ENCODE measurements around the gene KLHL2. TPM values are rescaled to one million over a fixed set of nuclear protein-coding genes. Genes with fewer than 3 reads are reported as not detected.

The KLHL2 gene
- total and polyA plus RNA-seq, 2 experiments from 2014 or later: 8.2 to 21.3 TPM

GRCh38 chr4:165324918-165325304, 117.5 kb downstream of the KLHL2 start:
- Histone ChIP-seq H3K79me2 (peaks cover 23% of the 10 kb centered on the region), H3K9me2 (replicated peaks; ENCODE audit: insufficient read depth) (no peaks in the 10 kb centered on the region), H3K4me3 (no peak overlapping the region), H3K9me3 (ENCODE audit: low read depth) (no peaks in the 10 kb centered on the region), H4K20me1 (ENCODE audit: insufficient read depth, poor library complexity, severe bottlenecking) (peaks cover 17% of the 10 kb centered on the region), H2AFZ (no peak overlapping the region), H3K4me1 (ENCODE audit: insufficient read depth) (peaks cover 6% of the 10 kb centered on the region), H3K4me2 (no peak overlapping the region), H3K36me3 (replicated peaks; ENCODE audit: insufficient read depth, low read depth) (no peaks in the 10 kb centered on the region), H3K27me3 (no peaks in the 10 kb centered on the region), H3K27ac (peak overlapping the region; percentile 95)
- 91% methylated on average over 3 of the region's 3 CpGs for WGBS (ENCODE audit: low lambda C conversion rate, missing lambda C conversion rate)
- TF ChIP-seq EZH2phosphoT487 (IDR thresholded peaks at IDR 0.05; ENCODE audit: low read depth, severe bottlenecking, unreplicated experiment): no peak
- no peak for TF ChIP-seq EZH2 (IDR thresholded peaks at IDR 0.05; ENCODE audit: borderline replicate concordance)
- TF ChIP-seq, protein P1, sequence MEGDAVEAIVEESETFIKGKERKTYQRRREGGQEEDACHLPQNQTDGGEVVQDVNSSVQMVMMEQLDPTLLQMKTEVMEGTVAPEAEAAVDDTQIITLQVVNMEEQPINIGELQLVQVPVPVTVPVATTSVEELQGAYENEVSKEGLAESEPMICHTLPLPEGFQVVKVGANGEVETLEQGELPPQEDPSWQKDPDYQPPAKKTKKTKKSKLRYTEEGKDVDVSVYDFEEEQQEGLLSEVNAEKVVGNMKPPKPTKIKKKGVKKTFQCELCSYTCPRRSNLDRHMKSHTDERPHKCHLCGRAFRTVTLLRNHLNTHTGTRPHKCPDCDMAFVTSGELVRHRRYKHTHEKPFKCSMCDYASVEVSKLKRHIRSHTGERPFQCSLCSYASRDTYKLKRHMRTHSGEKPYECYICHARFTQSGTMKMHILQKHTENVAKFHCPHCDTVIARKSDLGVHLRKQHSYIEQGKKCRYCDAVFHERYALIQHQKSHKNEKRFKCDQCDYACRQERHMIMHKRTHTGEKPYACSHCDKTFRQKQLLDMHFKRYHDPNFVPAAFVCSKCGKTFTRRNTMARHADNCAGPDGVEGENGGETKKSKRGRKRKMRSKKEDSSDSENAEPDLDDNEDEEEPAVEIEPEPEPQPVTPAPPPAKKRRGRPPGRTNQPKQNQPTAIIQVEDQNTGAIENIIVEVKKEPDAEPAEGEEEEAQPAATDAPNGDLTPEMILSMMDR (IDR thresholded peaks at IDR 0.05; ENCODE audit: poor library complexity): no peak
- no peak for DNase-seq (ENCODE audit: low spot score)

- peak overlapping the region; percentile 42 for H2AFZ ChIP-seq
Observed at GRCh38 chr4:165325732-165326512, 118.6 kb downstream of the KLHL2 start.

GRCh38 chr4:165326831-165327210, 119.5 kb downstream of the KLHL2 start:
- peak overlapping the region; percentile 31 for H3K4me3 ChIP-seq
- H3K79me2 ChIP-seq: peaks cover 42% of the 10 kb centered on the region
- no peaks in the 10 kb centered on the region for H3K9me3 ChIP-seq (ENCODE audit: low read depth)
- H3K4me1 ChIP-seq (ENCODE audit: insufficient read depth): peaks cover 13% of the 10 kb centered on the region
- H4K20me1 ChIP-seq (ENCODE audit: insufficient read depth, poor library complexity, severe bottlenecking): peaks cover 36% of the 10 kb centered on the region
- H3K9me2 ChIP-seq (replicated peaks; ENCODE audit: insufficient read depth): no peaks in the 10 kb centered on the region
- H3K27me3 ChIP-seq: no peaks in the 10 kb centered on the region
- TF ChIP-seq, protein P1 (IDR thresholded peaks at IDR 0.05; ENCODE audit: poor library complexity): no peak
- TF ChIP-seq EZH2phosphoT487 (IDR thresholded peaks at IDR 0.05; ENCODE audit: low read depth, severe bottlenecking, unreplicated experiment) (no peak), EZH2 (IDR thresholded peaks at IDR 0.05; ENCODE audit: borderline replicate concordance) (no peak)
- peak overlapping the region; percentile 42 for H2AFZ ChIP-seq
- peak overlapping the region; percentile 95 for H3K27ac ChIP-seq
- H3K36me3 ChIP-seq (replicated peaks; ENCODE audit: insufficient read depth, low read depth): no peaks in the 10 kb centered on the region
- peak; percentile 67 for DNase-seq (ENCODE audit: low spot score)
- H3K4me2 ChIP-seq: peak overlapping the region; percentile 77
- 2% methylated on average over 14 of the region's 14 CpGs for WGBS (ENCODE audit: low lambda C conversion rate, missing lambda C conversion rate)

More at GRCh38 chr4:165325732-165326512, 118.6 kb downstream of the KLHL2 start:
- peaks cover 11% of the 10 kb centered on the region for H3K4me1 ChIP-seq (ENCODE audit: insufficient read depth)
- peak overlapping the region; percentile 95 for H3K27ac ChIP-seq
- H3K36me3 ChIP-seq (replicated peaks; ENCODE audit: insufficient read depth, low read depth): no peaks in the 10 kb centered on the region
- H4K20me1 ChIP-seq (ENCODE audit: insufficient read depth, poor library complexity, severe bottlenecking): peaks cover 27% of the 10 kb centered on the region
- H3K9me2 ChIP-seq (replicated peaks; ENCODE audit: insufficient read depth): no peaks in the 10 kb centered on the region
- H3K27me3 ChIP-seq: no peaks in the 10 kb centered on the region
- no peak for TF ChIP-seq EZH2 (IDR thresholded peaks at IDR 0.05; ENCODE audit: borderline replicate concordance)
- no peak for TF ChIP-seq EZH2phosphoT487 (IDR thresholded peaks at IDR 0.05; ENCODE audit: low read depth, severe bottlenecking, unreplicated experiment)
- TF ChIP-seq, protein P1 (IDR thresholded peaks at IDR 0.05; ENCODE audit: poor library complexity): no peak
- peaks cover 33% of the 10 kb centered on the region for H3K79me2 ChIP-seq
- DNase-seq (ENCODE audit: low spot score): peak; percentile 68
- no peak overlapping the region for H3K4me3 ChIP-seq
- peak overlapping the region; percentile 77 for H3K4me2 ChIP-seq
- H3K9me3 ChIP-seq (ENCODE audit: low read depth): no peaks in the 10 kb centered on the region
- 51% methylated on average over 8 of the region's 8 CpGs for WGBS (ENCODE audit: low lambda C conversion rate, missing lambda C conversion rate)
